ENCODE data around the gene KYAT1. TPM values are rescaled to one million over a fixed set of nuclear protein-coding genes. Genes with fewer than 3 reads are reported as not detected.

KYAT1 gene
- total RNA-seq, 2 donors from 2014 or later, result 13.6 to 25.3 TPM

- no peak overlapping the region for H3K4me3 ChIP-seq (ENCODE audit: low read length)
- H3K27me3 ChIP-seq (ENCODE audit: control insufficient read depth, insufficient read depth, low read length, poor library complexity, severe bottlenecking), result no peaks in the 10 kb centered on the region
- peak; percentile 35 for DNase-seq
- WGBS, 2 experiments (ENCODE audit: insufficient coverage in 1 of 2, insufficient read length in 1 of 2), result 94 to 100% methylated on average over 1 to 4 of the region's 4 CpGs
- H3K36me3 ChIP-seq (ENCODE audit: control insufficient read depth, insufficient read depth, low read length), result peaks cover 61% of the 10 kb centered on the region
- no peak for TF ChIP-seq CTCF (conservative IDR thresholded peaks at IDR 0.05)
- peaks cover 42% of the 10 kb centered on the region for H3K36me3 Mint-ChIP-seq (ENCODE audit: low read depth)
- no peak overlapping the region for H3K4me3 Mint-ChIP-seq
- H3K27ac Mint-ChIP-seq, result no peak overlapping the region
- peaks cover 16% of the 10 kb centered on the region for H3K4me1 ChIP-seq (ENCODE audit: control insufficient read depth, insufficient read depth, low read length)
- H3K9me3 ChIP-seq (ENCODE audit: control insufficient read depth, low read length), result no peaks in the 10 kb centered on the region
- peaks cover 26% of the 10 kb centered on the region for H3K4me1 Mint-ChIP-seq
- no peak overlapping the region for H3K9ac ChIP-seq (ENCODE audit: extremely low read depth, low read length, poor library complexity, severe bottlenecking)
- no peaks in the 10 kb centered on the region for H3K9me3 Mint-ChIP-seq
- H3K27ac ChIP-seq (ENCODE audit: low read depth, low read length), result no peak overlapping the region
- H3K27me3 Mint-ChIP-seq (ENCODE audit: insufficient read depth), result no peaks in the 10 kb centered on the region
Observed at GRCh38 chr9:128909859-128910258, 28.1 kb upstream of the KYAT1 start.

GRCh38 chr9:128908372-128908771, 26.6 kb upstream of the KYAT1 start:
- no peak for TF ChIP-seq CTCF (conservative IDR thresholded peaks at IDR 0.05)
- no peak overlapping the region for H3K9ac ChIP-seq (ENCODE audit: extremely low read depth, low read length, poor library complexity, severe bottlenecking)
- peaks cover 40% of the 10 kb centered on the region for H3K36me3 Mint-ChIP-seq (ENCODE audit: low read depth)
- no peak overlapping the region for H3K27ac ChIP-seq (ENCODE audit: low read depth, low read length)
- no peak overlapping the region for H3K4me3 Mint-ChIP-seq
- H3K4me1 ChIP-seq (ENCODE audit: control insufficient read depth, insufficient read depth, low read length), result peaks cover 16% of the 10 kb centered on the region
- H3K27ac Mint-ChIP-seq, result no peak overlapping the region
- no peaks in the 10 kb centered on the region for H3K9me3 ChIP-seq (ENCODE audit: control insufficient read depth, low read length)
- WGBS, 2 experiments (ENCODE audit: insufficient coverage in 1 of 2, insufficient read length in 1 of 2), result 97% methylated on average over 23 to 24 of the region's 24 CpGs
- H3K27me3 Mint-ChIP-seq (ENCODE audit: insufficient read depth), result no peaks in the 10 kb centered on the region
- no peaks in the 10 kb centered on the region for H3K9me3 Mint-ChIP-seq
- peaks cover 26% of the 10 kb centered on the region for H3K4me1 Mint-ChIP-seq
- H3K4me3 ChIP-seq (ENCODE audit: low read length), result no peak overlapping the region
- no peak for DNase-seq
- H3K27me3 ChIP-seq (ENCODE audit: control insufficient read depth, insufficient read depth, low read length, poor library complexity, severe bottlenecking), result no peaks in the 10 kb centered on the region
- peaks cover 48% of the 10 kb centered on the region for H3K36me3 ChIP-seq (ENCODE audit: control insufficient read depth, insufficient read depth, low read length)

DNA sequence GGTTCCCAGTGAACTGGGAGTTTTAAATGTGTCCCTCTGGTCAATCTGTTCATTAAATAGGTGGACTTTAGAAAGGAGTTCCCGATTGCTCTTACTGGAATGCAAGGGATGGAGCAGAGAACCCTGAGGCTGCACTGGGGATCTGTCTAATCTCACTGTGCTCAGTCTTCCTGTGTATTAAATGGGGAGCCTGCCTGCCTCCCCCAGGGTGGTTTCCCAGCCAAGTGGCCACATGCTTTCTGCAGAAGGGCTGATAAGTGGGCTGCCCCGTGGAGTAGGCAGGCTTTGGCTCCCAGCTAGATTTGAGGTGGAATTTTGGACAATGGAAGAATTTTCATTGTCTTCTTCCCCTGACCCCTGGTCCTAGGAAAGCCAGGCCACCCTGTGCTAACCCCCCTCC, 25.0 kb upstream of the KYAT1 start:
- no peak overlapping the region for H3K9ac ChIP-seq (ENCODE audit: extremely low read depth, low read length, poor library complexity, severe bottlenecking)

More for the DNA sequence above, 25.0 kb upstream of the KYAT1 start:
- no peak for DNase-seq
- no peaks in the 10 kb centered on the region for H3K9me3 ChIP-seq (ENCODE audit: control insufficient read depth, low read length)
- peaks cover 52% of the 10 kb centered on the region for H3K36me3 ChIP-seq (ENCODE audit: control insufficient read depth, insufficient read depth, low read length)
- no peak overlapping the region for H3K27ac ChIP-seq (ENCODE audit: low read depth, low read length)
- H3K9me3 Mint-ChIP-seq, result no peaks in the 10 kb centered on the region
- peaks cover 12% of the 10 kb centered on the region for H3K4me1 ChIP-seq (ENCODE audit: control insufficient read depth, insufficient read depth, low read length)
- no peaks in the 10 kb centered on the region for H3K27me3 ChIP-seq (ENCODE audit: control insufficient read depth, insufficient read depth, low read length, poor library complexity, severe bottlenecking)
- 86 to 89% methylated on average over 1 to 2 of the region's 2 CpGs for WGBS, 2 experiments (ENCODE audit: insufficient coverage in 1 of 2, insufficient read length in 1 of 2)
- H3K4me3 Mint-ChIP-seq, result no peak overlapping the region
- no peaks in the 10 kb centered on the region for H3K27me3 Mint-ChIP-seq (ENCODE audit: insufficient read depth)
- TF ChIP-seq CTCF (conservative IDR thresholded peaks at IDR 0.05), result no peak
- H3K36me3 Mint-ChIP-seq (ENCODE audit: low read depth), result peaks cover 32% of the 10 kb centered on the region
- peaks cover 10% of the 10 kb centered on the region for H3K4me1 Mint-ChIP-seq
- no peak overlapping the region for H3K4me3 ChIP-seq (ENCODE audit: low read length)
- H3K27ac Mint-ChIP-seq, result peak overlapping the region; percentile 71
